NT2/D1 (cell line): ENCODE measurements around the gene TIE1.

Source experiments
- DNase-seq: peaks from one replicate; pipeline ENCODE4 v3.0.0-alpha.2; 2011; ENCODE audit warnings: low read depth, low spot score
- H3K27me3 ChIP-seq: 2 replicates; pipeline ENCODE4 v1.6.0; 2011; ENCODE audit warnings: mild to moderate bottlenecking; ENCODE audit not compliant: insufficient read length, insufficient read depth
- H3K36me3 ChIP-seq: 2 replicates; pipeline ENCODE4 v1.6.1; 2011; ENCODE audit warnings: mild to moderate bottlenecking, low read length, mixed read lengths; ENCODE audit not compliant: insufficient read depth, insufficient read length
- H3K4me1 ChIP-seq: 2 replicates; pipeline ENCODE4 v1.5.1; 2011; ENCODE audit not compliant: insufficient read depth, insufficient read length
- H3K4me3 ChIP-seq: 2 replicates; pipeline ENCODE4 v1.5.1; 2011; ENCODE audit warnings: low read depth; ENCODE audit not compliant: insufficient read length
- H3K9ac ChIP-seq: 2 replicates; pipeline ENCODE4 v1.6.0; 2011; ENCODE audit warnings: low read depth; ENCODE audit not compliant: insufficient read length
- H3K9me3 ChIP-seq: 2 replicates; pipeline ENCODE4 v1.5.1; 2011; ENCODE audit warnings: mild to moderate bottlenecking, low read length; ENCODE audit not compliant: insufficient read depth
- SUZ12 ChIP-seq: IDR thresholded peaks from 2 replicates; pipeline ENCODE4 v1.6.1; 2011; ENCODE audit not compliant: insufficient read length, insufficient read depth; ENCODE audit errors: extremely low read depth
- YY1 ChIP-seq: IDR thresholded peaks from 2 replicates; pipeline ENCODE4 v1.6.1; 2011; ENCODE audit not compliant: insufficient read length, insufficient read depth
- ZNF274 ChIP-seq: IDR thresholded peaks from 2 replicates; pipeline ENCODE4 v1.6.1; 2011; ENCODE audit warnings: mild to moderate bottlenecking, low read depth, low read length

Gene TIE1

DNA sequence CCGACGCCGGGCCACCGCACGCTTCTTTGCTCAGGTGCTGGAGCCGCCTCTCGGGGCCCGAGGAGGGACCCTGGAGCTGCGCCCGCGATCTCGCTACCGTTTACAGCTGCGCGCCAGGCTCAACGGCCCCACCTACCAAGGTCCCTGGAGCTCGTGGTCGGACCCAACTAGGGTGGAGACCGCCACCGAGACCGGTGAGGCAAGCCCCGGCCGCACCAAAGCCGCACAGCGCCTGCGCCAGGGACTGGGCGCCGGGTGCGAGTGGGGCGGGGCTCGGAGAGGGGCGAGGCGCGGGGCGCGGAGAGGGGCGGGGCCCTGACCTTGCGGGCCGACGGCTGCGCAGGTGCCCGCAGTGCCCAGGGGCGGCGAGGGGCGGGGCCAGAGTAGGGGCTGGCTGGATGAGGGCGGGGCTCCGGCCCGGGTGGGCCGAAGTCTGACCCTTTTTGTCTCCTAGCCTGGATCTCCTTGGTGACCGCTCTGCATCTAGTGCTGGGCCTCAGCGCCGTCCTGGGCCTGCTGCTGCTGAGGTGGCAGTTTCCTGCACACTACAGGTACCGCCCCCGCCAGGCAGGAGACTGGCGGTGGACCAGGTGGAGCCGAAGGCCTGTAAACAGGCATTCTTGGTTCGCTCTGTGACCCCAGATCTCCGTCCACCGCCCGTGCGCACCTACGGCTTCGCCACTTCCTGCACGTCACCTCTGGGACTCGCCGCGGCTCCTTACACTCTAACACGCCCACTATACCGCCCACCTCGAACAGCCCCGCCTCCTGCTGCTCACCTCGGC is 48.2 kb downstream of the TIE1 start:
- DNase-seq, result peak; percentile 93
- no peaks in the 10 kb centered on the region for H3K9me3 ChIP-seq
- H3K9ac ChIP-seq, result peak overlapping the region; percentile 95
- no peaks in the 10 kb centered on the region for H3K36me3 ChIP-seq
- peaks cover 13% of the 10 kb centered on the region for H3K4me1 ChIP-seq
- peak overlapping the region; percentile 74 for H3K4me3 ChIP-seq
- TF ChIP-seq YY1 (no peak), ZNF274 (no peak), SUZ12 (no peak)
- H3K27me3 ChIP-seq, result peaks cover 21% of the 10 kb centered on the region

DNA sequence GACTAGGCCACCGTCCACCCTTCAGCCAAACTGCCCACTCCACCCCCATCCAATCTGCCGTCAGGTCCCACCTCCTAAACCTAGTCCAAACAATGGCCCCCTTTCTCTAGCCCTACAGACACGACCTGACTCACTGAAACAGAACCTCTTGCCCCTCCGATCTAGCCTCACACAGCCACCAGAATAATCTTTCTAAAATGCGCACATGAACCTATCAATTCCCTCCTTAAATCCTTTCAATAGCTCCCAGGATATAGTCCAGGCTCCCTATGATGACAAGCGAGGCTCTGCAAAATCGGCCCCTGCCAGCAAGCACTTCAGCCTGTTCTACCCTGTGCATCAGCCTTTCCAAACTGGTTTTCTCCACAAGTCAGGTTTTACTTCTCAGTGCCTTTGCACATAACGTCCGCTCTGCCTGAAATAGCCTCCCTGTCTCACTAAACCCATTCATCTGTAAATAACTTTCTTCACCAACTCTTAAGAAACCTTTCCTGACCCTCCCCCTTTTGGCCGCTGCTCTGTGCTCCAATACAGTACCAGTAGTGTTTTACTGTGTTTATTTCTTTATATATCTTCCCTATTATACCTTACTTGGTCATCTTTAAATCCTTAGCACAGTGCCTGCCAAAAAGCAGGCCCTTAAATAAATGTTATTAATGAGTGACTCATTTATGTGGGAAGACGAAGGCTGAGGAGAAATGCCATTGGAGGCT is 49.0 kb downstream of the TIE1 start:
- peak overlapping the region; percentile 95 for H3K9ac ChIP-seq

GRCh38 chr1:43350976-43351375 is 50.2 kb downstream of the TIE1 start:
- Histone ChIP-seq H3K9me3 (no peaks in the 10 kb centered on the region), H3K4me1 (peaks cover 13% of the 10 kb centered on the region), H3K4me3 (no peak overlapping the region), H3K27me3 (peaks cover 21% of the 10 kb centered on the region), H3K36me3 (peaks cover 5% of the 10 kb centered on the region), H3K9ac (no peak overlapping the region)
- DNase-seq, result no peak
- TF ChIP-seq ZNF274, result no peak
- no peak for TF ChIP-seq YY1
- TF ChIP-seq SUZ12, result no peak

More for the DNA sequence above, 49.0 kb downstream of the TIE1 start:
- Histone ChIP-seq H3K9me3 (no peaks in the 10 kb centered on the region), H3K4me3 (peak overlapping the region; percentile 74), H3K36me3 (peaks cover 4% of the 10 kb centered on the region), H3K27me3 (peaks cover 21% of the 10 kb centered on the region), H3K4me1 (peaks cover 13% of the 10 kb centered on the region)
- DNase-seq, result no peak
- TF ChIP-seq YY1, result no peak
- TF ChIP-seq ZNF274, result no peak
- no peak for TF ChIP-seq SUZ12

DNA sequence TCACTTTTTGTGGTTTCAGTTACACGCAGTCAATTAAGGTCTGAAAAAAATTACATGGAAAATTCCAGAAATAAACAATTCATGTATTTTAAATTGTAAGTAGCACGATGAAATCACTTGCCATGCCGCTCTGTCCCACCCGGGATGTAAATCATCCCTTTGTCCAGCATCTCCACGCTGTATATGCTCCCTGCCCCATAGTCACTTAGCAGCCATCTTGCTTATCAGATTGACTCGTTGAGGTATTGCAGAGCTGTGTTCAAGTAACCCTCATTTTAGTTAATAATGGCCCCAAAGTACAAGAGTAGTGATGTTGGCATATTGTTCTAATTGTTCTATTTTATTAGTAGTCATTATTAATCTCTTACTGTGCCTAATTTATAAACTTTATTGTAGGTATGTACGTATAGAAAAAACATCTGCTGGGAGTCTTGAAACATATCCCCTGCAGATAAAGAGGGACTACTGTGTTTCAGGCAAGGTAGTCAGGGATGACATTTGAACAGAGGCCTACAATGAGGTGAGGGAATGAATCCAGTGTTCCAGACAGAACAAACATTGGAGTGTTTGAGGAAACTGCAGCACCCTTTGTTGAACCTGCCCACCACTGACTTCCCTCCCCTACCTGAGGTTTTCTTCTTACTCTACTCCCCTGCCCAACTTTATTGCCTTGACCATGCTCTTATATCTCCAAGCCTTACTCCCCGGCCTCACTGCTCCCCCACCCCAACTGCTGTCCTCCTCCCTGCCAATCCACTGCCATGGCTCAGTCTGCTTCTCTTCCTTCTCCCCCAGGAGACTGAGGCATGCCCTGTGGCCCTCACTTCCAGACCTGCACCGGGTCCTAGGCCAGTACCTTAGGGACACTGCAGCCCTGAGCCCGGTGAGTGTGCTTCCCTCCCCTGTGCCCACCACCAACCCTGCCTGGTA is 50.9 kb downstream of the TIE1 start:
- Histone ChIP-seq H3K4me1 (peaks cover 7% of the 10 kb centered on the region), H3K9ac (no peak overlapping the region), H3K36me3 (peaks cover 10% of the 10 kb centered on the region), H3K4me3 (no peak overlapping the region), H3K9me3 (no peaks in the 10 kb centered on the region), H3K27me3 (peaks cover 16% of the 10 kb centered on the region)
- no peak for TF ChIP-seq SUZ12
- no peak for TF ChIP-seq YY1
- no peak for TF ChIP-seq ZNF274
- no peak for DNase-seq

GRCh38 chr1:43352351-43352705 is 51.5 kb downstream of the TIE1 start:
- DNase-seq, result no peak
- TF ChIP-seq ZNF274 (no peak), SUZ12 (no peak), YY1 (no peak)
- peaks cover 16% of the 10 kb centered on the region for H3K36me3 ChIP-seq
- peaks cover 11% of the 10 kb centered on the region for H3K27me3 ChIP-seq
- H3K9me3 ChIP-seq, result no peaks in the 10 kb centered on the region
- H3K4me3 ChIP-seq, result no peak overlapping the region
- peaks cover 6% of the 10 kb centered on the region for H3K4me1 ChIP-seq
- peak overlapping the region; percentile 8 for H3K9ac ChIP-seq

DNA sequence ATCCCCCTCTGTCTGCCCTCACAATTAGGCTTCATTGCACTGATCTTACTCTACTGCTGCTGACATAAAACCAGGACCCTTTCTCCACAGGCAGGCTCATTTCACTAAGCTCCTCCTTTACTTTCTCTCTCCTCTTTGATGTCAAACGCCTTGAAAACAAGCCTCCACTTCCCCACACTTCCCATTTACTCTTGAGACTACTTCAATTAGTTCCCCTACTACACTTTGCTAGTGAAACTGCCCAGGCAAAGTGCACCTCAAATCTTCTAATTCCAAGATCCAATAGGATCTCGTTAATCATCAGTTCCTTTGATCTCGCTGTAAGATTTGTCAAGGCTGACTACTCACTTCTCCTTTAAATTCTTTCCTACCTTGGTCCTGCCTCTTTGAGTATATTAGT is 52.1 kb downstream of the TIE1 start:
- H3K9ac ChIP-seq, result no peak overlapping the region
- DNase-seq, result no peak
- TF ChIP-seq YY1, result no peak
- TF ChIP-seq SUZ12, result no peak
- no peak for TF ChIP-seq ZNF274
- no peaks in the 10 kb centered on the region for H3K9me3 ChIP-seq
- no peak overlapping the region for H3K4me3 ChIP-seq
- peaks cover 5% of the 10 kb centered on the region for H3K27me3 ChIP-seq
- H3K4me1 ChIP-seq, result peaks cover 6% of the 10 kb centered on the region
- H3K36me3 ChIP-seq, result peaks cover 16% of the 10 kb centered on the region

DNA sequence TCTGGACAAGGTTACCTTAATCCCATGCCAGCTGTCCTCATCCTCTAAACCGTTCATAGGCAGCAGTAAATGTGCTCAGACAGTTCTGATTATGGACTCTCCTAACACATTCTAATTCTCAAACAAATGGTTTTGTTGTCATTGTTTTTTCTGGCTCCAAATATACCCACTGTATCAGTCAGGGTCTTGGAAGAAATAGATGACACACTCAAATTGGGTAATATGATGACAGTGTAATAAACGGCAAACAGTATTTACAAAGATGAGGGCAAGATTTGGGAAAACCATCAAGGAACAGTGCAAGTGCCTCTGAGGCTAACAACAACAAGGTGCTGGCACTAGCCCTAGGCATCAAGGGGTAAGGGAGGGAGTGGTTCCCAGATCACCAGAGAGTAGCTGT is 53.7 kb downstream of the TIE1 start:
- Histone ChIP-seq H3K27me3 (no peaks in the 10 kb centered on the region), H3K4me1 (peaks cover 3% of the 10 kb centered on the region), H3K36me3 (peaks cover 20% of the 10 kb centered on the region), H3K9ac (no peak overlapping the region), H3K9me3 (no peaks in the 10 kb centered on the region), H3K4me3 (no peak overlapping the region)
- DNase-seq, result no peak
- no peak for TF ChIP-seq ZNF274
